ENCODE results near the gene EFHC1.

GRCh38 chr6:52438926-52439325, 18.8 kb downstream of the EFHC1 start:
- TF ChIP-seq FOXJ3 (CRISPR knock-in tag; IDR thresholded peaks at IDR 0.05; ENCODE audit: borderline replicate concordance) (no peak), ATF6 (CRISPR knock-in tag; IDR thresholded peaks at IDR 0.05) (no peak), ZNF263 (CRISPR knock-in tag; IDR thresholded peaks at IDR 0.05; ENCODE audit: low read depth) (no peak), ZBTB21 (CRISPR knock-in tag; IDR thresholded peaks at IDR 0.05; ENCODE audit: borderline replicate concordance) (no peak), GTF2I (CRISPR knock-in tag; conservative IDR thresholded peaks at IDR 0.05) (no peak), JUN (CRISPR knock-in tag; IDR thresholded peaks at IDR 0.05) (no peak), CREM (CRISPR knock-in tag; IDR thresholded peaks at IDR 0.05) (no peak), E2F4 (CRISPR knock-in tag; IDR thresholded peaks at IDR 0.05; ENCODE audit: borderline replicate concordance, low read depth) (no peak), OVOL2 (CRISPR knock-in tag; IDR thresholded peaks at IDR 0.05; ENCODE audit: borderline replicate concordance) (no peak), EMX1 (CRISPR knock-in tag; IDR thresholded peaks at IDR 0.05) (no peak)
- TF ChIP-seq, protein P1, sequence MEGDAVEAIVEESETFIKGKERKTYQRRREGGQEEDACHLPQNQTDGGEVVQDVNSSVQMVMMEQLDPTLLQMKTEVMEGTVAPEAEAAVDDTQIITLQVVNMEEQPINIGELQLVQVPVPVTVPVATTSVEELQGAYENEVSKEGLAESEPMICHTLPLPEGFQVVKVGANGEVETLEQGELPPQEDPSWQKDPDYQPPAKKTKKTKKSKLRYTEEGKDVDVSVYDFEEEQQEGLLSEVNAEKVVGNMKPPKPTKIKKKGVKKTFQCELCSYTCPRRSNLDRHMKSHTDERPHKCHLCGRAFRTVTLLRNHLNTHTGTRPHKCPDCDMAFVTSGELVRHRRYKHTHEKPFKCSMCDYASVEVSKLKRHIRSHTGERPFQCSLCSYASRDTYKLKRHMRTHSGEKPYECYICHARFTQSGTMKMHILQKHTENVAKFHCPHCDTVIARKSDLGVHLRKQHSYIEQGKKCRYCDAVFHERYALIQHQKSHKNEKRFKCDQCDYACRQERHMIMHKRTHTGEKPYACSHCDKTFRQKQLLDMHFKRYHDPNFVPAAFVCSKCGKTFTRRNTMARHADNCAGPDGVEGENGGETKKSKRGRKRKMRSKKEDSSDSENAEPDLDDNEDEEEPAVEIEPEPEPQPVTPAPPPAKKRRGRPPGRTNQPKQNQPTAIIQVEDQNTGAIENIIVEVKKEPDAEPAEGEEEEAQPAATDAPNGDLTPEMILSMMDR (IDR thresholded peaks at IDR 0.05): no peak
- TF ChIP-seq, protein P2, sequence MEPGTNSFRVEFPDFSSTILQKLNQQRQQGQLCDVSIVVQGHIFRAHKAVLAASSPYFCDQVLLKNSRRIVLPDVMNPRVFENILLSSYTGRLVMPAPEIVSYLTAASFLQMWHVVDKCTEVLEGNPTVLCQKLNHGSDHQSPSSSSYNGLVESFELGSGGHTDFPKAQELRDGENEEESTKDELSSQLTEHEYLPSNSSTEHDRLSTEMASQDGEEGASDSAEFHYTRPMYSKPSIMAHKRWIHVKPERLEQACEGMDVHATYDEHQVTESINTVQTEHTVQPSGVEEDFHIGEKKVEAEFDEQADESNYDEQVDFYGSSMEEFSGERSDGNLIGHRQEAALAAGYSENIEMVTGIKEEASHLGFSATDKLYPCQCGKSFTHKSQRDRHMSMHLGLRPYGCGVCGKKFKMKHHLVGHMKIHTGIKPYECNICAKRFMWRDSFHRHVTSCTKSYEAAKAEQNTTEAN (CRISPR knock-in tag; IDR thresholded peaks at IDR 0.05): no peak
- TF ChIP-seq, protein P3, sequence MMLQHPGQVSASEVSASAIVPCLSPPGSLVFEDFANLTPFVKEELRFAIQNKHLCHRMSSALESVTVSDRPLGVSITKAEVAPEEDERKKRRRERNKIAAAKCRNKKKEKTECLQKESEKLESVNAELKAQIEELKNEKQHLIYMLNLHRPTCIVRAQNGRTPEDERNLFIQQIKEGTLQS (CRISPR knock-in tag; conservative IDR thresholded peaks at IDR 0.05): no peak

Data from WTC11 (cell line).